ENCODE data around the gene HEATR5A. TPM values are rescaled to one million over a fixed set of nuclear protein-coding genes. Genes with fewer than 3 reads are reported as not detected.

HEATR5A gene
- total and polyA plus RNA-seq, 2 of the 13 experiments (the other 11 are each of a cell fraction or from before 2014, with no cell fraction given) = 36.4 to 105 TPM

DNA sequence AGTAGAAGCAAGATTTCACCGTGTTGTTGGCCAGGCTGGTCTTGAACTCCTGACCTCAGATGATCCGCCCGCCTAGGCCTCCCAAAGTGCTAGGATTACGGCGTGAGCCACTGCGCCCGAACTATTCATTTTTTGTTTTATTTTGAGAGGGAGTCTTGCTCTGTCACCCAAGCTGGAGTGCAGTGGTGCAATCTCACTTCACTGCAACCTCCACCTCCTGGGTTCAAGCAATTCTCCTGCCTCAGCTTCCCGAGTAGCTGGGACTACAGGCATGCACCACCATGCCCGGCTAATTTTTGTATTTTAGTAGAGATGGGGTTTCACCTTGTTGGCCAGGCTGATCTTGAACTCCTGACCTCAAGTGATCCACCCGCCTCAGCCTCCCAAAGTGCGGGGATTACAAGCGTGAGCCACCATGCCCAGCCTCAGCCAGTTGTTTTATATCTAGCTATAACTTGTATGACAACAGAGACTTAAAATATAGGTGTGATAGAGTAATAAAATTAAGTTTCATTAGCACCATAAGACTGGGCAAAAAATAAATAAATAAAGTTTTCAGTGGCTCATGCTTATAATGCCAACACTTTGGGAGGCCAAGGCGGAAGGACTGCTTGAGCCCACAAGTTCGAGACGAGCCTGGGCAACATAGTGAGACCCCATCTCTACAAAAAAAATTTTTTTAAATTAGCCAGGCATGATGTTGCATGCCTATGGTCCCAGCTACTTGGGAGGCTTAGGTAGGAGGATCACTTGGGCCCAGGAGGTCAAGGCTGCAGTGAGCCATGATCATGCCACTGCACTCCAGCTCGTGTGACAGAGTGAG, 41.0 kb downstream of the HEATR5A start (continued):
- TF ChIP-seq ZUFSP (CRISPR knock-in tag; IDR thresholded peaks at IDR 0.05; ENCODE audit: borderline replicate concordance) (0 out of 2 replicates have a peak, but pooled peaks have one; percentile 31), MED1 (CRISPR knock-in tag; IDR thresholded peaks at IDR 0.05) (0 out of 2 replicates have a peak, but pooled peaks have one; percentile 26), THYN1 (CRISPR knock-in tag; IDR thresholded peaks at IDR 0.05; ENCODE audit: borderline replicate concordance, low read depth) (0 out of 2 replicates have a peak, but pooled peaks have one; percentile 41), MTERF4 (CRISPR knock-in tag; IDR thresholded peaks at IDR 0.05) (0 out of 2 replicates have a peak, but pooled peaks have one; percentile 46), CREBL2 (CRISPR knock-in tag; IDR thresholded peaks at IDR 0.05; ENCODE audit: borderline replicate concordance) (0 out of 2 replicates have a peak, but pooled peaks have one; percentile 55), ZNF121 (CRISPR knock-in tag; IDR thresholded peaks at IDR 0.05) (peak; percentile 93), ZNF883 (CRISPR knock-in tag; IDR thresholded peaks at IDR 0.05; ENCODE audit: not compliant biosample characterization) (peak; percentile 47), ZBTB25 (CRISPR knock-in tag; IDR thresholded peaks at IDR 0.05) (0 out of 2 replicates have a peak, but pooled peaks have one; percentile 20), ZNF253 (CRISPR knock-in tag; IDR thresholded peaks at IDR 0.05; ENCODE audit: borderline replicate concordance) (peak; percentile 80; the same call in 1 of the 2 replicates), ERF (CRISPR knock-in tag; IDR thresholded peaks at IDR 0.05) (0 out of 2 replicates have a peak, but pooled peaks have one; percentile 3), ZNF567 (CRISPR knock-in tag; IDR thresholded peaks at IDR 0.05; ENCODE audit: borderline replicate concordance) (0 out of 2 replicates have a peak, but pooled peaks have one; percentile 24)
- TF ChIP-seq, protein P1, sequence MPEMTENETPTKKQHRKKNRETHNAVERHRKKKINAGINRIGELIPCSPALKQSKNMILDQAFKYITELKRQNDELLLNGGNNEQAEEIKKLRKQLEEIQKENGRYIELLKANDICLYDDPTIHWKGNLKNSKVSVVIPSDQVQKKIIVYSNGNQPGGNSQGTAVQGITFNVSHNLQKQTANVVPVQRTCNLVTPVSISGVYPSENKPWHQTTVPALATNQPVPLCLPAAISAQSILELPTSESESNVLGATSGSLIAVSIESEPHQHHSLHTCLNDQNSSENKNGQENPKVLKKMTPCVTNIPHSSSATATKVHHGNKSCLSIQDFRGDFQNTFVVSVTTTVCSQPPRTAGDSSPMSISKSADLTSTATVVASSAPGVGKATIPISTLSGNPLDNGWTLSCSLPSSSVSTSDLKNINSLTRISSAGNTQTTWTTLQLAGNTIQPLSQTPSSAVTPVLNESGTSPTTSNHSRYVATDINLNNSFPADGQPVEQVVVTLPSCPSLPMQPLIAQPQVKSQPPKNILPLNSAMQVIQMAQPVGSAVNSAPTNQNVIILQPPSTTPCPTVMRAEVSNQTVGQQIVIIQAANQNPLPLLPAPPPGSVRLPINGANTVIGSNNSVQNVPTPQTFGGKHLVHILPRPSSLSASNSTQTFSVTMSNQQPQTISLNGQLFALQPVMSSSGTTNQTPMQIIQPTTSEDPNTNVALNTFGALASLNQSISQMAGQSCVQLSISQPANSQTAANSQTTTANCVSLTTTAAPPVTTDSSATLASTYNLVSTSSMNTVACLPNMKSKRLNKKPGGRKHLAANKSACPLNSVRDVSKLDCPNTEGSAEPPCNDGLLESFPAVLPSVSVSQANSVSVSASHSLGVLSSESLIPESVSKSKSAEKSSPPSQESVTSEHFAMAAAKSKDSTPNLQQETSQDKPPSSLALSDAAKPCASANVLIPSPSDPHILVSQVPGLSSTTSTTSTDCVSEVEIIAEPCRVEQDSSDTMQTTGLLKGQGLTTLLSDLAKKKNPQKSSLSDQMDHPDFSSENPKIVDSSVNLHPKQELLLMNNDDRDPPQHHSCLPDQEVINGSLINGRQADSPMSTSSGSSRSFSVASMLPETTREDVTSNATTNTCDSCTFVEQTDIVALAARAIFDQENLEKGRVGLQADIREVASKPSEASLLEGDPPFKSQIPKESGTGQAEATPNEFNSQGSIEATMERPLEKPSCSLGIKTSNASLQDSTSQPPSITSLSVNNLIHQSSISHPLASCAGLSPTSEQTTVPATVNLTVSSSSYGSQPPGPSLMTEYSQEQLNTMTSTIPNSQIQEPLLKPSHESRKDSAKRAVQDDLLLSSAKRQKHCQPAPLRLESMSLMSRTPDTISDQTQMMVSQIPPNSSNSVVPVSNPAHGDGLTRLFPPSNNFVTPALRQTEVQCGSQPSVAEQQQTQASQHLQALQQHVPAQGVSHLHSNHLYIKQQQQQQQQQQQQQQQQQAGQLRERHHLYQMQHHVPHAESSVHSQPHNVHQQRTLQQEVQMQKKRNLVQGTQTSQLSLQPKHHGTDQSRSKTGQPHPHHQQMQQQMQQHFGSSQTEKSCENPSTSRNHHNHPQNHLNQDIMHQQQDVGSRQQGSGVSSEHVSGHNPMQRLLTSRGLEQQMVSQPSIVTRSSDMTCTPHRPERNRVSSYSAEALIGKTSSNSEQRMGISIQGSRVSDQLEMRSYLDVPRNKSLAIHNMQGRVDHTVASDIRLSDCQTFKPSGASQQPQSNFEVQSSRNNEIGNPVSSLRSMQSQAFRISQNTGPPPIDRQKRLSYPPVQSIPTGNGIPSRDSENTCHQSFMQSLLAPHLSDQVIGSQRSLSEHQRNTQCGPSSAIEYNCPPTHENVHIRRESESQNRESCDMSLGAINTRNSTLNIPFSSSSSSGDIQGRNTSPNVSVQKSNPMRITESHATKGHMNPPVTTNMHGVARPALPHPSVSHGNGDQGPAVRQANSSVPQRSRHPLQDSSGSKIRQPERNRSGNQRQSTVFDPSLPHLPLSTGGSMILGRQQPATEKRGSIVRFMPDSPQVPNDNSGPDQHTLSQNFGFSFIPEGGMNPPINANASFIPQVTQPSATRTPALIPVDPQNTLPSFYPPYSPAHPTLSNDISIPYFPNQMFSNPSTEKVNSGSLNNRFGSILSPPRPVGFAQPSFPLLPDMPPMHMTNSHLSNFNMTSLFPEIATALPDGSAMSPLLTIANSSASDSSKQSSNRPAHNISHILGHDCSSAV (CRISPR knock-in tag; IDR thresholded peaks at IDR 0.05; ENCODE audit: borderline replicate concordance) = 0 out of 2 replicates have a peak, but pooled peaks have one; percentile 20
